ENCODE results near the gene PBX1. TPM values are rescaled to one million over a fixed set of nuclear protein-coding genes. Genes with fewer than 3 reads are reported as not detected.

The PBX1 gene
- total and polyA plus RNA-seq, 2 of the 4 experiments (the other 2 are of a cell fraction): 13.9 to 17.9 TPM

DNA sequence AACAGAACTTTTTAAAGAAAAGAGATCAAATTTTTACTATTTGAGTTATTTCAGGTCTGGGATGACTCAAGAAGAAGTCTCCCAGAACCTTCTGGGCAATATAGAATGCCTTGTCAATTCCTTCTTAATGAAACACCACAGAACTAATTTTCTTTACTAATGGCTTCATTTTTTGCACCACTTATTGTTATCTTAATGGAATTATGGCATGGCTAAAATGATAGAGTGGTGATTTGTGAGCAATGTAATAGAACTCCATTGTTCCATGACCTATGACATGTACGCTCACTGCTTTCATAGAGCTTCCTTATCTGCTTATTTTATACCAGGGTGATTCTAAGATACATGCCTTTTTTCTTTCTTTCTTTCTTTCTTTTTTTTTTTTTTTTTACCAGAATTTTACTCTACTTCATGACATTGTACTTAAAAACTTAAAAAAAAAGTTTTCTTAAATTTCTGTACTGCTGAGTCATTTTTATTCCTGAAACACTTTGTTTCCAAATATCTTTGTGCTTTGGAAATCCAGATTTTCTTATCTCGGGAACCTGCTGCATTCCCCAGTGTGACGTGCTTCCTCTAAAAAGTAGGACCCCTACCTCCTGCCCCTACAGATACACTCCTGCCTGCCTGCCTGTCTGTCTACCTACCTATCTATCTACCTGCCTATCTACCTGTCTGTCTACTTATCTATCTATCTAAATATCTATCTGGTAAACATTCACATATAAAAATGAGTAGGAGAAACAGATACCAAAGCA is 284.9 kb downstream of the PBX1 start:
- H3K9me3 ChIP-seq (ENCODE audit: control insufficient read depth, insufficient read depth, low read length): no peaks in the 10 kb centered on the region
- no peak overlapping the region for H3K56ac ChIP-seq (ENCODE audit: extremely low read depth, insufficient read depth, low read length)
- H3K27ac ChIP-seq (ENCODE audit: insufficient read depth, low read length): no peak overlapping the region
- intact Hi-C loops (cut with micrococcal nuclease): no loop called here
- H3K18ac ChIP-seq (ENCODE audit: low read depth, low read length): no peak overlapping the region
- no peak overlapping the region for H3K4me2 ChIP-seq (ENCODE audit: low read depth, low read length)
- dilution Hi-C loops (cut with HindIII; ENCODE audit: low sequenced_read_pairs, unreplicated experiment): no loop called here
- TF ChIP-seq USF2 (IDR thresholded peaks at IDR 0.05; ENCODE audit: low read depth, low read length) (no peak), NFE2L2 (IDR thresholded peaks at IDR 0.05; ENCODE audit: low read depth, low read length) (peak; percentile 23; the same call in 1 of the 2 replicates)
- no TSS peak for BruUV-seq (replicated peaks)
- H2AFZ ChIP-seq (replicated peaks; ENCODE audit: low read length, poor library complexity): no peak overlapping the region
- peaks cover 21% of the 10 kb centered on the region for H3K36me3 ChIP-seq (ENCODE audit: control insufficient read depth, insufficient read depth, low read length)
- H3K23ac ChIP-seq (ENCODE audit: low read depth, low read length): no peak overlapping the region
- H2AK9ac ChIP-seq (replicated peaks; ENCODE audit: low read depth, low read length, poor library complexity): no peak overlapping the region
- H2AK5ac ChIP-seq (ENCODE audit: low read depth, low read length): no peak overlapping the region
- no peak overlapping the region for H3K4ac ChIP-seq (ENCODE audit: low read depth, low read length)
- H3K14ac ChIP-seq (replicated peaks; ENCODE audit: low read depth, low read length): no peak overlapping the region
- WGBS, 2 experiments (ENCODE audit: extremely low coverage in 2 of 2, insufficient read length in 1 of 2): no CpG with 5 or more reads among the region's 3 CpGs
- peak; percentile 3 for DNase-seq
- H4K8ac ChIP-seq (ENCODE audit: low read depth in 2 of 2, low read length in 2 of 2): no peak overlapping the region
- H2BK120ac ChIP-seq (ENCODE audit: low read depth, low read length): no peak overlapping the region
- no peaks in the 10 kb centered on the region for H3K27me3 ChIP-seq (ENCODE audit: control insufficient read depth, insufficient read depth, low read length)
- H2BK15ac ChIP-seq (ENCODE audit: low read depth, low read length): no peak overlapping the region
- no peak overlapping the region for H2BK5ac ChIP-seq (ENCODE audit: low read depth, low read length, poor library complexity, severe bottlenecking)
- H3K9me1 ChIP-seq (ENCODE audit: insufficient read depth, low read length): no peaks in the 10 kb centered on the region
- no peaks in the 10 kb centered on the region for H3K4me1 ChIP-seq (ENCODE audit: control insufficient read depth, insufficient read depth, low read length)
- in situ Hi-C loops (cut with MboI; ENCODE audit: low sequenced_read_pairs): no loop called here
- ChIA-PET CTCF (interaction anchor here (1.0 kb wide), 1 partner anchor 8 kb away, joined by 3 read pairs; no protein-coding TSS in a partner anchor), POLR2A (ENCODE audit: unreplicated experiment) (no interaction called here)
- no peak overlapping the region for H2BK20ac ChIP-seq (ENCODE audit: low read depth, low read length)
- H4K20me1 ChIP-seq (ENCODE audit: insufficient read depth, low read length): no peaks in the 10 kb centered on the region
- H4K91ac ChIP-seq (ENCODE audit: insufficient read depth, low read depth, low read length): no peak overlapping the region
- H3K4me3 ChIP-seq (ENCODE audit: insufficient read depth, low read depth, low read length): no peak overlapping the region
- ATAC-seq (ENCODE audit: low read depth): no peak
- H3K79me1 ChIP-seq (ENCODE audit: low read depth in 1 of 2, low read length in 2 of 2): no peaks in the 10 kb centered on the region
- no peak overlapping the region for H4K5ac ChIP-seq (ENCODE audit: low read depth, low read length)
- H3K9ac ChIP-seq (ENCODE audit: low read depth, low read length): no peak overlapping the region
